ENCODE data around the gene OR2A1.
"Not testable (repeated sequence)": the region's sequence is repeated elsewhere in the genome, so short reads cannot be mapped to it uniquely, and the experiment has no call there.

OR2A1 gene, protein sequence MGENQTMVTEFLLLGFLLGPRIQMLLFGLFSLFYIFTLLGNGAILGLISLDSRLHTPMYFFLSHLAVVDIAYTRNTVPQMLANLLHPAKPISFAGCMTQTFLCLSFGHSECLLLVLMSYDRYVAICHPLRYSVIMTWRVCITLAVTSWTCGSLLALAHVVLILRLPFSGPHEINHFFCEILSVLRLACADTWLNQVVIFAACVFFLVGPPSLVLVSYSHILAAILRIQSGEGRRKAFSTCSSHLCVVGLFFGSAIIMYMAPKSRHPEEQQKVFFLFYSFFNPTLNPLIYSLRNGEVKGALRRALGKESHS

DNA sequence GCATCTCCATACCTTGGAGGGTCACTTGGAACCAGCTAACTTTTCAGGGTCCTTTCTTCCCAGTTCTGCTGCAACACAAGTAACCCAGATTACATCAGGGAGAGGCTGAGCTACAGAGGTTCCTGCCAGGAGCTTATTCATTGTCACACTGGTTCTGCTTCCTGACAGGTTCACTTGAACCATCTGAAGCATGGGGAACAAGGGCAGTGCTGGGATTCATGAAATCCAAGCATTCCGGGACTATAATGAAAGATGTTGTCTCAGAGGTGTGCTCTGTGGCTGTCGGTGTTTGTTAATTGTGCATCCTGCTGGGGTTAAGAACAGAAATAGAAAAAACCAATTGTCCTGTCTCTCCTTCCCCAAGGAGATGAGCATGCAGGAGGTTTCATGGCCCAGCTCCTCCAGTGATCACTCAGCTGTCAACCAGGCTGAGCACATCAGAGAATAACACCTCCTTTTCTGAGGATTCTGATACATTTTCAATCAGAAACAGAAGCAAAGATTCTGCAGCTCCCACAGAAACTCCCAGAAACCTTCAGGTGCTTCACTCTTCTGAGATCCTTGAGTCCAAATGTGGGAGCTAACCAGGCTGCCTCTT lies at the start of gene OR2A1:
Gene OR2A1 (plus strand): TSS at position 548 of the 598 bp plus-strand sequence. CDS start 5,706 bp downstream, outside the sequence.
- not testable (repeated sequence) for DNase-seq (ENCODE audit: low read depth in 2 of 2)

DNA sequence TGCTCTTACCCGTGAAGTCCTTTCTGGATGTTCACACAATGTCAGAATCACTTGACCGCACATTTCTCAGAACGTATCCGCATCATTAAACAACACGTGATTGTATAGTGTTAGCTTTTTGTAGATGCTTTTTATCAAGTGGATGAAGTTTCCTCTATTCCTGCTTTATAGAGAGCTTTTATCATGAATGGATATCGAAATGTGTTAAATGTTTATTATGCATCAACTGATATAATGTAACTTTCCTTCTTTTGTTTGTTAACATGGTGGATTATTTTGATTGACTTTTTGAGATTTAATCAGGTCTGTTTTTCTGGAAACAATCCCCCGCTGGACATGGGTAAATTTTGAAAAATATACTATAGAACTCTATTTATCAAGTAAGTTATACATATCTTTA lies 47.5 kb upstream of the OR2A1 start, which contains the start of gene OR2A7:
Gene OR2A7 (minus strand): TSS at position 101 of the 400 bp plus-strand sequence. CDS start 5,164 bp downstream, outside the sequence.
- not testable (repeated sequence) for DNase-seq (ENCODE audit: low read depth in 2 of 2)

DNA sequence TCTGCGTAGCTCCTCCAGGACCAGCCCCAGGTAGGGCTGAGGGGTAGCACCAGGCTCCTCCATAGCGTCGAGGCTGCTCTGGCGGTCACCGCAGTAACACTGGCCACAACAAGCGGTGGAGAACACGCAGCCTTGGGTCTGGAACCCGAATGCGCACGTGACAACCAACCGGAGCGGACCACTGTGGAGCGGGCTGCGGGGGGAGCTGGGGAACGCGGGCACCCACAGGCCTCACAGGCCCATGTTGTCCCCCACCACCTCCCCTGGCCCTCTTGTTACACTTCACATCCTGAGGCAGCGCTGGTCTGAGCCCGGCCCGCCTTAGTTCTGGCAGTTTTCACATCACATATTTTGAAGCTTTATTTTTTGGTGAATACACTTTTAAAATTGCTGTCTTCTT lies 43.0 kb upstream of the OR2A1 start, which contains the start of gene CTAGE8:
Gene CTAGE8 (minus strand): TSS at position 101 of the 400 bp plus-strand sequence. CDS start 38 bp downstream, at position 63.
- not testable (repeated sequence) for DNase-seq (ENCODE audit: low read depth in 2 of 2)

DNA sequence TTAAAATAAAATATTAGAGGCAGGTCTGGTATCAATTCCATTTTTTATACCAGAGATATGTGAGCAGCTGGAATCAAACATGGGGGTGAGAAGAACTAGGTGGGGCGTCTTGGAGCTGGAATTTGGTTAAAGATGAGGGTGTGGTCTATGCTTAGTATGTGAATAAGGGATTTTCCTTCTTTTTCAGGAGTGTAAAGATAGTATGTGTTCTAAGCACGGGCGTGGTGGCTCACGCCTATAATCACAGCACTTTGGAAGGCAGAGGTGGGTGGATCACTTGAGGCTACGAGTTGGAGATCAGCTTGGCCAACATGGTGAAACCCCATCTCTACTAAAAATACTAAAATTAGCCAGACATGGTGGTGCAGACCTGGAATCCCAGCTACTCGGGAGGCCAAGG lies 36.9 kb upstream of the OR2A1 start:
- DNase-seq (ENCODE audit: low read depth in 2 of 2): not testable (repeated sequence)

DNA sequence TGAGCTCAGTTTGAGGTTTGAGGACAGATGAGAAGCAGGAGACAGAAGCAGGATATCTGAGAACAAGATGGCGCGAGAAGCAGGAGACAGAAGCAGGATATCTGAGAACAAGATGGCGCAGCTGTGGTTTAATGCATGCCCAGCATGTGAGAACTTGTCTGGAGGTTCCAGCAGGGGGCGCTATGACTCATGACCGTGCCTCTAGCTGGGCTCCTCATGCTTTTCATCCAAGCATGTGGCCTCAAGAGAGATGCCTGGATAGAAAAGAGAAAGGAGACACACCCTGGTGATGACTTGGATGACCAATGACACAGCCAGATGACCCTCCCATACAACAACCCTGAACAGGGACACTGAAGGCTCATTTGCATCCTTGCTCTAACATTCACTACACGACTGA lies 32.2 kb upstream of the OR2A1 start:
- not testable (repeated sequence) for DNase-seq (ENCODE audit: low read depth in 2 of 2)

DNA sequence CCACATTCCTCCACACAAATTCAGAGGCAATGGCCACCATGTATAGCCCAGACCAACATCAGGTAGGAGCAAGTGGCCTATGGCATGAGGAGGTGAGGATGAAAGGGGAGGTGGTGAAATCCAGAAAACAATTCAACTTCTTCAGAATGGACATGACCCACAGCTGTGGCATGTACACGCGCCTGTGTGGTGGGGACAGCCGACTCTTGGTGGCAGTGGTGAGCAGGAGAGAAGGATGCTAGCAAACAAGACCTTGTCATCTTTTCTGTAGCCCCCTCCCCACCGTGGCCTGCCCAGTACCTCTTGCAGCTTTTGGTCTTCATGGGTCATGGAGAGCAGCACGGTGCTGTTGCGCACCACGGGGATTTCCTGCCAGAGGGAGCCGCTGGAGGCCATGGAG lies 30.2 kb upstream of the OR2A1 start:
- DNase-seq (ENCODE audit: low read depth in 2 of 2): not testable (repeated sequence)

DNA sequence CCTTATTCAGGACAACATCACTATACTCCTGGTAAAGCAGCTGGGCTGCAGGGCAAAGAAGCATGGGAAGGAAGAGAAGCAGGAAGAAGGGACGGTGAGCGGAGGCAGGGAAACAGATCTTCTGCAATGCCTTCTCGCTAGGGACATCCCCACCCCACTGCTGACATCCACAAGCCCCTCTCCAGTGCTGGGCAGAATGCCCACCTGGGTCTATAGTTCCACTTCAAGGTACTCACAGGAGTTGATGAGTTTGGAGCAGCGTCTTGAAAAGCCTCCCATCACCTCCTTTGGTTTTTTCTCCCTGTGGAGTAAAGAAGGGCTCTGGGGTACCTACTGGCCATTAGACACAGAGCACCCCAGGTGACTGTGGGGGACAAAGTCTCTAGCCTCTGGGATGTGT lies 29.7 kb upstream of the OR2A1 start:
- not testable (repeated sequence) for DNase-seq (ENCODE audit: low read depth in 2 of 2)

DNA sequence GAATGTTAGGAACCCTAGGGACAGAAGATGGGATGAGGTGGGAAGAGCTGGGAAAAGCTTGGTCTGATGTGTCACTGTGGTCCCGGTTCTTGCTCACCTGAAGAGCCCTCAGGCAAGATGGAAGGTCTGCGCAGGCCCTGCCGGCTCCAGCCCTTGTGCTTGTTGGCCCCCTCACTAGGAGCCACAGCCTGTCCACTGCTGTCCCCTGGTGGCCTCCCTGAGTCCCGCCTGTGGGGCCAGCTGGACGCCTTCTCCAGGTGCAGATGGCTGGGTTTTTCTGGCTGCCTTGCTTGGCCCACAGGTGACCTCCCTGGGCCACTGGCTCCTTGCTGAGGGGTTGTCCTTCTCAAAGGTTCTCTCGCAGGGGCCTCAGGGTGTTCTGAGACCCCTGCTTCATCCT lies 28.5 kb upstream of the OR2A1 start:
- not testable (repeated sequence) for DNase-seq (ENCODE audit: low read depth in 2 of 2)

DNA sequence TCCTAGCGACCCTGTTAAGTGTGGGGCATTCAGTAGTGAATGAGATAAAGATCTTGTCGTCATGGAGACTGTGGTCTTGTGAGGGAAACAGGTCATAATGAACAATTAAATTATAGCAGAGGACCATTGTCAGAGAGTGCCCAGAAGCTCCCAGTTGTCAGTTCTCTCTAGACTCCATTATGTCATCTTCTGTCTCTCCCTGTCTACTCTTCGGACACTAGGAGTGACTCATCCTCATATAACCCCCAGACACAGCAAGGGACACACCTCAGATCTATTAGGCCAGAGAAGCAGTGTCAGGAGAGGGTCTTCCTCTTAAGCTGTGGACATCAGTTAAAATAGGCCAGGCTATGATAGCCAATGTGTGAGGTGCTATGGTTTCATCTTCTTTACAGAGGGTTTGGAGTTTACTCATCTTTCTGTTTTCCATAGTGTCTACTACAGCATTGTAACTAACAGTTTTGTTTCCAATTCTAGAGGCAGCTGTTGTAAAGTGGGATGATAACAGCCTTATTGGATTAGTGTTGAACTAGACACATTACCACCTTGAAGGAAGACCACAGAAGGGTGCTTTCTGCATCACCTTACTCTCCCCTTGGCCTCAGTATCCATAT lies 24.9 kb upstream of the OR2A1 start:
- DNase-seq (ENCODE audit: low read depth in 2 of 2): not testable (repeated sequence)

DNA sequence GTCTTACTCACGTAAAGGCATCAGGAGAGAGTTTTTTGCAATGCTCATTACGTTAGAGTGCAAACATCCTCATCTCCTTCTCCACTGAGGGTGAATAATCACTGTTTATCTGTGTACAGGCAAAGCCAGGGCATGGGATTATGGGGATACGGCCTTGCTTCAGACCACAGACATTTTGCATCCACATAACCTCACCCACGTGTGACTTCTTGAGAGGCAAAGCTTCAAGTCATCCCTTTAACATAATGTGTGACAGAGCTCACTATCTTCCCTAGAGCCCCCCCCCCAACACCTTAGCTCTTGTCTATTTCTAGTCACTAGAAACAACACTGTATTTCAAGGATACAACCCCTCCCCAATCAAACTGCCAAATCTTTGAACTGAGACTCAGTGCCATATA lies 20.6 kb upstream of the OR2A1 start:
- not testable (repeated sequence) for DNase-seq (ENCODE audit: low read depth in 2 of 2)

DNA sequence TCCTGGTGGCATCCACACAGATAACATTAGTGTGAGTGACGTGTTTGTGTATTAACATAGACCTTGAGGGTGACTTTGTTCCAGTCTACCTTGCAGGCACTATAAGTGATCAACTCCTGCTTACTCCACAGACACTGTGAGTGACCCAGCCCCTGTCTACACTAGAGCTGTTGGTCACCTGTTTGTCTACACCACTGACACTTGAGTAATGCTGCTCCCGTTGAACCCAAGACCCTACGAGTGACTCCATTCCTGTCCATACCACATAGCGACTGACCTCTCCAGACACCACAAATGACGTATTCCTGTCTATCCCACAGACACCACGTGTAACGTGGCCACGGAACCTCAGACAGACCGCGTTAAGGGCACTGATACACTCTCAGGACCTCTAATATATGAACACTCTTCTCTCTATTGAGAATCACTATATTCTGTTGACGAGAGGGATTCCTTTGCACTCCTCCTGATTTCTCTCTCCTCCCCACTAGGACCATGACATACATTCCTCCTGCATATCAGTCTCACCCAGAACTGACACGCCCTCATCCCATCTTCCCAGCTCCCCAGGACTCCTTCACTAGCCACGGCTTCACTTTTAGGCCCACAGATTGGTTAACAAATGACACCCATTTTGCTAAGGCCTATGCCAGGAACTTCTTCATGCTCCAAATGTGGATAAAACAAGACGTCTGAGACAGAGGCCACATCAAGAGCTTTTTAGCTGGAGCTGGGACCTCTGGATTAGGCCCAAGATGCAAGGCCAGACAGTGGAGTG lies 19.6 kb upstream of the OR2A1 start:
- DNase-seq (ENCODE audit: low read depth in 2 of 2): not testable (repeated sequence)

DNA sequence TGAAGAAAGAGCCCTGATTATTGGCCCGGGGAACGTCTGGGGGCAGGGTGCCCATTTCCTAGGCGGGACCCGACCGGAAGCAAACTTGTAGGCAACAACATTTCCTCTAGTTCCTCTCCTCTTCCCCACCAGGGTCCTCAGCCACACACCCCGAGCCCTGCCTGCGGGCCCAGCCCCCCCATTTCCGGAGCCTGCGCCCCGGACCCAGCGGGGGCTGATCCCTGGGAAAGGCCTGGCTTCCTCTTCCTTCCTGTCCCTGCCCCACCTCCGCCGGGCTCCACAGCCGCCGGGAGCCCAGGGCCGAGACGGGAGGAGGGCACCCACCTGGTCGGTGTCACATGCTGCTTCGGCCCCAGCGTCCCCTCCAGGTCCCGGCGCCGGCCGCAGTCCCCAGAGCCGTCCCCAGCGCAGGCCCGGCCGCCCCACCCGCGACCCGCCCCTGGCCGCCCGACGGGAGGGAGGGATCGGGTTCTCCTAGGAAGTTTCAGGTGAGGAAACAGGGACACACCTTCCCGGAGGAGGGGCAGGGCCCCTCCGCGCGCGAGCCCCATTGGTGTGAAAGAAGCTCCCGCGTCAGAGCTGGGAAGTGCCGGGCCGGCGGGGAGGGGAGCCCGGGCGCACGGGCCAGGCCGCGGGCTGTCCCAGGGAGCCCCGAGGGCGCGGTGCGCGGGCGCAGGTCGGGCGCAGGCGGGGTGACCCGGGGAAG lies 18.3 kb upstream of the OR2A1 start:
- not testable (repeated sequence) for DNase-seq (ENCODE audit: low read depth in 2 of 2)

DNA sequence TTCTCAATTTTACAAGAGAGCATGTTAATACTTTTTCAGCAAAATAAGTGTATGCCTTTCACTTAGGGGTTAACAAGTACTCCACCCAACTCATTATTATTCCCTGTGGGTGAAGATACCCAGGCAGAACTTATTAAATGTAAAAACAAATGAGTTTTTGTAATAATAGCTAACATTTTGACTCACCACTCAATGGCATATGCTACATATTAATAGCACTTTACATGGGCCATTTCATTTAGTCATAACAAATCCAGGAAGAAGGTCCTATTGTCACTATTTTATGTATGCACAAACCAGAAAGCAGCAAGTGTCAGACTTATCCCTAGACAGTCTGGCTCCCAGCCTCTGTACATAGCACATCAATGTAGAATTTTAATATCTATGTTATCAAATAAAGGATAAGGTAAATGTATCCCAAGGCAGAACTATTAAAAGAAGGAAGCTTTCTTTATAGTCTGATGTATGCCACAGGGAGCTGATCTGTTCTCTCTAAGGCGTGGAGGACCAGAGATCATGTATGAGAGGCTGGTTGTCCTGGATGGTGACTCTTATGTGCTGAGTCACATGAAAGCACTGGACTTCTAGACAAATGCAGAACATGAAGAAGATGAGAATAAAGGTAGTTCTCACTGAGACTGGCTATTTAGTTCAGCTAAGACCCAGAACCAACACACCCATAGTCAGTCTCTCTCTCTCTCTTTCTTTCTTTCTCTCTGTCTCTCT lies 9.5 kb upstream of the OR2A1 start:
- DNase-seq (ENCODE audit: low read depth in 2 of 2): not testable (repeated sequence)

DNA sequence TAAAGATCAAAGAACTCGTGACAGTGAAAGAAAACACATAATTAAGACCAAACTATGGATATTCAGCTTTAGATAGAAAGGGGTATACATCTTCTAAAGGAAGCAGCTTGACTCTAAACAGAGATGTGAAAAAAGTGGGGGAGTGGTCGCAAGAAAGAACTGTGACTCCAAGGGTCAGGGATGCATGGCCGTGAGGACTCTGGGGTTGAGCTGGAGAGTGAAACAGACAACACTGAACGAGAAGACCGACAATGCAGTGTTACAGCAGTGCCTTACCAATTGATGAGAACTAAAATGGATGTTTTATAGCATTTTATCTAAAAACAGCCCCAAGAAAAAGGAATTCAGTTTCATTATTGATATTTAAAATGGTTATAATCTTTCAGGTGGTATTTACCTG lies 8.6 kb upstream of the OR2A1 start:
- not testable (repeated sequence) for DNase-seq (ENCODE audit: low read depth in 2 of 2)

DNA sequence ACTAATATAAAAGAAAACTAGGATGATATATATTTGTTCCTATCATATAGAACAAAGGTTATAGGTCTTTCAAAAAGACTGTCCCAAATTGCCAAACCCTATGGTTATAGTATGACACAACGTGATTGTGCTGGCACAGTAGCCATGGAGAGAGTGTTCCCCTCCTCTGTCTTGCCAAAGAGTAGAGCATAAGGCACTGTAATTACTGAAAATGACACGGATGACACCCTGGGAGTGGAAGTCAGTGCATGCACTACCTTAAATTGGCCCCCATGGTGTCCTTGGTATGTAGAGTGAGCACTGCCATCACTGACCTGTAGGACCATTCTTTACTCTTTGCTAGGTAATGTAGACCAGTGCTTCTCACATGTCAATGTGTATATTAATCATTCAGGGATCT lies 7.1 kb upstream of the OR2A1 start:
- not testable (repeated sequence) for DNase-seq (ENCODE audit: low read depth in 2 of 2)

DNA sequence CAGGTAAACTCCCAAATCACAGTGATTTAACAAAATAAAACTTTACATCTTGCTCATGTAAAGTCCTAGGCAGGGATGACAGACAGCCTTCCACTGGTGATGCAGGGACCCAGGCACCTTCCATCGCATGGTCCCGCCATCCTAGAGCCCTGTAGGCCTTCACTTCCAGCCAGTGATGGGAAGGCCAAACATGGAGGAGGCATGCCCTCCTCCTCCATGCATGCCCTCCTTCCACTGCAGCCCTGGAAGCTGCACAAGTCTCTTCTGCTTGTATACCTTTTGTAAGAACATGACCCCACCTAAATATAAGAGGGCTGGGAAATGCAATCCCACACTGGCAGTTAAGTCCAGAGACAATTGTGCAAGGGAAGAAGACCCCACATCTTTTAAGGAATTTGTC lies 2.5 kb upstream of the OR2A1 start:
- not testable (repeated sequence) for DNase-seq (ENCODE audit: low read depth in 2 of 2)

DNA sequence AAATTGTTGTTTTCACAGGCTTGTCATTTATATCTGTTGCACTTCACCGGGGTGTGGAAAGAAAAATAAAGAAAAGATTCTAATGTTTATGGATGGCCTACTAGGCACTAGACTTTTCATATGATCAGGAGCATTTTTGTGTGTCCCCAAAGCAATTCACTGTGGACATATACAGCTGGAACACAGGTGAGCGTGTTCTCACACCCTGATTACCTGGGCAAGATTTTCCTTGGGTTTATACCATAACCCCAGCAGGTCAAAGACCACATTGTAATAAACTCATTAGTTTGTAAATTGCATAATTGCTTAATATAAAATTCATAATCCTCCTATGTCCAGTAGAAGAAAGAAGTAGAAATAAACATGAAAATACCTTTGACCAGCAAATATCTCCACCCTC lies 1.0 kb upstream of the OR2A1 start:
- not testable (repeated sequence) for DNase-seq (ENCODE audit: low read depth in 2 of 2)

DNA sequence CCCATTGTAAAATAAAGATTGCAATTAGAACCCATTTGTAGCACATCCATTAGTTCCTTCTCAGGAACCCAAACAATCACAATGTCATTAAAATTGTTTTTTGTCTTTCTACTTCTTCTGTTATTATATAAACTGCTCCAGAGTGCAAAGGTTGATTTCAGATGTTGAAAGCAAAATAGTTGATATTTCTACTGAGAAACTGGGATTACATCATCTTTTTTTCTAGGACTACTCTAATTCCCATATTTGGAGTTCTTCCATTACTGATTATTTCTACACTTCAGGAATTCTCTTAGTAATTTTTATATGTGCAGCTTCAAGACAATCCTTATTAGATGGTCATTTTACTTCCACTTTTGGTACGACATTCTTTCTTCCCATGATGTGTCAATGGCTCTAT lies 5.3 kb downstream of the OR2A1 start:
- DNase-seq (ENCODE audit: low read depth in 2 of 2): not testable (repeated sequence)

DNA sequence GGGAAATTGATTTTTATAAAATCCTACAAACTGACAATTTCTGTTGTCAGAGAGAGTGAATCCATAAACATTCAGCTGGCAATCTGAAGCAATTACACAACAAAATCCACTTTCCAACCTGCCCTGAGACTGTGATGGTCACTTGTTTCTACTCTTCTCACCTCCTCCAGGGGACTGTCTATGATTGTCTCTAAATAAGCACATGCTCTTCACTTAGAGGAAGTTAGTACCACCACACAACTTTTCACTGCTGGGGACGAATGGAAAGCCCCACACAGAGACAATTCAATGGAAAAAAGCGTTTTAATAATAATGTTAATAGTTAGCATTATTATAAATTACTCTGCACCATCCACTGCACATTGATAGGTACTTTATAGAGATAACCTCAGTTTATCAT lies 7.3 kb downstream of the OR2A1 start:
- not testable (repeated sequence) for DNase-seq (ENCODE audit: low read depth in 2 of 2)

DNA sequence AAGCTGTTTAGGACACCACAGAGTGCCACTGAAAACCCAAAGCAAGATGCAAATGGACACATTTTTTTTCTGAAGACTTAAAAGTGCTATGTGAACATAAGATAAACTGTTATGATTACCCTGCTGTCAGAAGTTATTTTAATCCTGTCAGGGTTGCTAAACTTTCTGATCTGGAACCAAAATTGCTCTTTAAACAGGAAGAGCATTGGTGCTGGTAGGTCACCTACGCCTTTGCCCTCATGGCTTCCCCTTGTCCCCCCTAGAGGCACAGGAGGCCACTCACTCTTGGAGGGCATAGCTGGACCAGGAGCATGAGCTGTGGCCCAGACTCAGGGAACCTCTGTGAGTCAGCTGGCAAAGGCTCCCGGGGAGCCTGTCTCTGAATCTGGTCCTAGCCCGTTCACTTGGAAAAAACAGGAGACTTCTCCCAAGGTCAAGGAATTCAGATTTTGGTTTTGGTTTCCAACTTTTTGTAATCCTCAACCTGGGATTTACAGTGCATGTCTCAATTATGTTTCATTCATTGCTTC lies 9.5 kb downstream of the OR2A1 start:
- DNase-seq (ENCODE audit: low read depth in 2 of 2): not testable (repeated sequence)

Data from activated CD8-positive, alpha-beta memory T cell treated with anti-CD3 and anti-CD28 coated beads for 4 hours (primary cell).